ENCODE measurements around the gene UNC5A.

Gene UNC5A

GRCh38 chr5:176888865-176889165 lies 78.5 kb downstream of the UNC5A start:
- DNase-seq (ENCODE audit: extremely low read depth, insufficient read length) = no peak
- no peaks in the 10 kb centered on the region for H3K36me3 ChIP-seq (ENCODE audit: control insufficient read depth, insufficient read depth, low read length)
- no peaks in the 10 kb centered on the region; the same call in 1 of the 2 replicates for H3K27me3 ChIP-seq (replicated peaks; ENCODE audit: control insufficient read depth, insufficient read depth, low read length)
- no peak overlapping the region for H3K4me3 ChIP-seq (replicated peaks; ENCODE audit: low read depth, low read length)
- TF ChIP-seq, protein P1, sequence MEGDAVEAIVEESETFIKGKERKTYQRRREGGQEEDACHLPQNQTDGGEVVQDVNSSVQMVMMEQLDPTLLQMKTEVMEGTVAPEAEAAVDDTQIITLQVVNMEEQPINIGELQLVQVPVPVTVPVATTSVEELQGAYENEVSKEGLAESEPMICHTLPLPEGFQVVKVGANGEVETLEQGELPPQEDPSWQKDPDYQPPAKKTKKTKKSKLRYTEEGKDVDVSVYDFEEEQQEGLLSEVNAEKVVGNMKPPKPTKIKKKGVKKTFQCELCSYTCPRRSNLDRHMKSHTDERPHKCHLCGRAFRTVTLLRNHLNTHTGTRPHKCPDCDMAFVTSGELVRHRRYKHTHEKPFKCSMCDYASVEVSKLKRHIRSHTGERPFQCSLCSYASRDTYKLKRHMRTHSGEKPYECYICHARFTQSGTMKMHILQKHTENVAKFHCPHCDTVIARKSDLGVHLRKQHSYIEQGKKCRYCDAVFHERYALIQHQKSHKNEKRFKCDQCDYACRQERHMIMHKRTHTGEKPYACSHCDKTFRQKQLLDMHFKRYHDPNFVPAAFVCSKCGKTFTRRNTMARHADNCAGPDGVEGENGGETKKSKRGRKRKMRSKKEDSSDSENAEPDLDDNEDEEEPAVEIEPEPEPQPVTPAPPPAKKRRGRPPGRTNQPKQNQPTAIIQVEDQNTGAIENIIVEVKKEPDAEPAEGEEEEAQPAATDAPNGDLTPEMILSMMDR (IDR thresholded peaks at IDR 0.05; ENCODE audit: insufficient read depth, low read length, poor library complexity, severe bottlenecking) = no peak

DNA sequence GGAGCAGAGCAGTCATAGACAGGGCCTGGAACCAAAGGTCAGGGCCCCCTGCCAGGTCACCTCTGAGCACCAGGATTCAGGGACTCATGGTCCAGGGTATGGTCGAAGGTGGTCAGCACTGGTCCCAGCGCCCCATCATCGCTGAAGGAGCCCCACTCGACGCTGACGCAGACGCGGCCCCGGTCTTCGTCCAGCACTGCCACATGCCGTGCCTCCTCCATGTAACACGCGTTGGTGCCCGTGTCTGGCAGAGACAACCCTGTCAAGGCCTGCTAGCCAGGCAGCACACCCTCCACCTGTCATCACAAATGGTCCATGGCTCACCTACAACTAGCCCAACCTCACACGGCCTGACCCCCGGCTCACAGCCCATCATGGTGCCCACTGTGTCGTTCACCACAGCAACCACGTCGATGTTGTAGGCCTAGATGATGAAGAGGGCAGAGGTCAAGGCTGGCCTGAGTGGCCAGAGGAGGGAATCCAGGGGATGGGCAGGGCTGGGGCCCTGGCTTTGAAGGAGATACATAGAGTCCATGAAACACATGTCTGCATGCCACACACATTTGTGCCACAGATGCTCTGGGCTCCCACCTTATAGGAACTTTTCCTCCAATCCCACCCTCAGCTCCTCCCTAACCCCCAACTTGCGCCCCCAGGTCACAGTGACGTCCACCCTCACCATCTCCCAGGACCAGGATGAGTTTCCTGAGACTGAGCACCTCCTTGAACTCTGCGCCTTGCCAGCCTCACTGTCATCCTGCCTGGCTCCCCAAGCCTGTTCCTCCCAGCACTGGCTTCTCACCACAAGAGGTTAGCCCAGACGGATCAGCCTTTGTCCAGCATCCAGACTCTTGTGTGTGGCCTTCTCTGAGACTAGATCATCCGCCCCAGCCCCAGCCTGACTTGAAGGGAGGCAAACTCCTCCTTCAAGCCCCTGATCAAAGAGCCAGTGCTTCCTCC lies 79.2 kb downstream of the UNC5A start:
- no peaks in the 10 kb centered on the region; the same call in 1 of the 2 replicates for H3K27me3 ChIP-seq (replicated peaks; ENCODE audit: control insufficient read depth, insufficient read depth, low read length)
- H3K36me3 ChIP-seq (ENCODE audit: control insufficient read depth, insufficient read depth, low read length) = no peaks in the 10 kb centered on the region
- DNase-seq (ENCODE audit: extremely low read depth, insufficient read length) = no peak
- no peak overlapping the region for H3K4me3 ChIP-seq (replicated peaks; ENCODE audit: low read depth, low read length)
- TF ChIP-seq, protein P1 (IDR thresholded peaks at IDR 0.05; ENCODE audit: insufficient read depth, low read length, poor library complexity, severe bottlenecking) = no peak

DNA sequence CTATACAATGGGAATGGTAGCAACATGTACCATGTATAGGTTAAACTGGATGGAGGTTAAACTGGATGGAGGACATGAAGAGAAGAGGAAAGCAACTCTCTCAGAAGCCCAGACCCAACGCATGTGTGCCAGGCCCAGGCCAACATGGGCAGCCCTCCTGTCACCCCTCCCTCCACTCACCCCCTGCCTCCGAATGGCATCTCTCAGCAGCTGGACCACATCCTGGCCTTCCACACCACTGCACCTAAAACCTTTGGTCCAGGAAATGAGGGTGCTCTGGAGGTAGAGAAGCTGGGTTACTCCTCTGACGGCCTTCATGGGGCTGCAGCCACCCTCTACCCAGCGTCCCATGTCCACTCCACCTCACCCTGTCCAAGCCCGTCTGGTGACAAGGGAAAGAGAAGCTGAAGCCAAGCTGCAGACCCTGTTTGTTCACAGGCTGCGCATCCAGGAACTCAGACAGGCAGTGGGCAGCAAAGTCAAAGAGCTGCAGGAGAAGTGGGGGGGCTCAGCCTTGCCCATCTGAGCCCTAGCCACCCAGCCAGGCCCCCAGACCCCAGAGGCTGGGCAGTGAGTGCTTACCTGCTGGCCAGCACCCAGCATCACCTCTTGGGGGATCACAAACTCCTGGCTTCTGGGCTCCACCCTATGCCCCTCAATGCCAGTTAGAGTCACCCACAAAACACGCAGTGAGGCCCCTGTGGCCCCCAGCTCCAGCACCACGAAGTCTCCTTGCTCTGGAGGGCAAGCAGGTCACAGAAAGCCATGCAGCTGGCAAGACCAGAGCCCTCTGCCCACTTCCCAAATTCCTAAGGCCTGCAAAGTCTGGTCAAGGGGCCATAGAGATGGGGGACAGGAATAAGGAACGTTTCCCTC lies 80.3 kb downstream of the UNC5A start:
- Histone ChIP-seq H3K27me3 (replicated peaks; ENCODE audit: control insufficient read depth, insufficient read depth, low read length) (no peaks in the 10 kb centered on the region; the same call in 1 of the 2 replicates), H3K36me3 (ENCODE audit: control insufficient read depth, insufficient read depth, low read length) (no peaks in the 10 kb centered on the region), H3K4me3 (replicated peaks; ENCODE audit: low read depth, low read length) (no peak overlapping the region)
- no peak for DNase-seq (ENCODE audit: extremely low read depth, insufficient read length)
- TF ChIP-seq, protein P1 (IDR thresholded peaks at IDR 0.05; ENCODE audit: insufficient read depth, low read length, poor library complexity, severe bottlenecking) = no peak

DNA sequence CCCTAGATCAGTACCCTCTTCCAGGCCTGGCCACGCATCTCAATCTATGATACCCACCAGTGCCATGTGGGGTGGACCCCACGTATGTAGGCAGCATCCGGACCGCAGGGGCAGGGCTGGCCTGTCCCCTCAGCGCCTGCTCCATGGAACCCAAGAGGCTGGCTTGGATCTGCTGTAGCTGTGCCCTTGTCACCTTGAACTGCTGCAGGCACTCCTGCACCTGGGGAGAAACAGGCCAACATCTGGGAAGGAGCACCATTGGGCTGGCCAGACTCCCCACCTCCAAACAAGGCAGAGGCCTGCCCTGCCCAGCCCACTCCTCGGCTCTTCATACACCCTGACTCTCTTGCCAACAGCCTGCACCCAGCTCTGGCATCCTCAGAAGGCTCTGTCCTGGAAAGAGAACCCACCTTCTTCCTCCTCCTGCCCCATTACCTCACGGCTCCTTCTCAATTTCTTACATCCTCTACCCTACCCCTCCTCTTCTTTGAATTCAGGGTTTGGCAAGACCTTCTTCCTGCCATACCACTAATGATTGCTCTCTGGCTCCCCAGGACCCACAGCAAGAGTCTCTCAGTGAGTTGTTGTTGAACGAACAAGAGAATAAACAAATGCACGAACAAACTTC lies 81.1 kb downstream of the UNC5A start:
- Histone ChIP-seq H3K27me3 (replicated peaks; ENCODE audit: control insufficient read depth, insufficient read depth, low read length) (no peaks in the 10 kb centered on the region; the same call in 1 of the 2 replicates), H3K36me3 (ENCODE audit: control insufficient read depth, insufficient read depth, low read length) (no peaks in the 10 kb centered on the region), H3K4me3 (replicated peaks; ENCODE audit: low read depth, low read length) (no peak overlapping the region)
- TF ChIP-seq, protein P1 (IDR thresholded peaks at IDR 0.05; ENCODE audit: insufficient read depth, low read length, poor library complexity, severe bottlenecking) = no peak
- no peak for DNase-seq (ENCODE audit: extremely low read depth, insufficient read length)

DNA sequence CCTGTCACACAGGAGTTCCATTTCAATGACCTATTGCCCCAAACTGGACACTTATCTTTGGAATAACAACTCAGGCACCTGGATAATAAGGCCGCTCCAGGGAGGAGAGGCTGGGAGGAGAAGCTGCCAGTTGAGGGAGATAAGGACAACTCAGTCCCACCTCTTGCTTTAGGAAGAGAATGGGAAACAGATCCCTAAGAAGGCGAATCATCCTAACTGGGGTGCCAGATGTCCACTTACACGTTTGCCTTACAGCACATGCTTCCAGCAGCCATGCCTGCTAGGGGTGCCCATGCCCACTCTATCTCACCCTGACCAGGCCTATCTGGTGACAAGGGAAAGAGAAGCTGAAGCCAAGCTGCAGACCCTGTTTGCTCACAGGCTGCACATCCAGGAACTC lies 82.3 kb downstream of the UNC5A start:
- no peak for DNase-seq (ENCODE audit: extremely low read depth, insufficient read length)
- Histone ChIP-seq H3K27me3 (replicated peaks; ENCODE audit: control insufficient read depth, insufficient read depth, low read length) (no peaks in the 10 kb centered on the region; the same call in 1 of the 2 replicates), H3K4me3 (replicated peaks; ENCODE audit: low read depth, low read length) (no peak overlapping the region), H3K36me3 (ENCODE audit: control insufficient read depth, insufficient read depth, low read length) (no peaks in the 10 kb centered on the region)
- TF ChIP-seq, protein P1 (IDR thresholded peaks at IDR 0.05; ENCODE audit: insufficient read depth, low read length, poor library complexity, severe bottlenecking) = no peak

Measured in GM06990 (cell line).